Pancreas (tissue), 10 donors: ENCODE measurements around the gene AFAP1L1. TPM values are rescaled to one million over a fixed set of nuclear protein-coding genes. Genes with fewer than 3 reads are reported as not detected.

Experiments used
- ATAC-seq, 4 donors: fragments of 200-7000 bp; cut with Tn5 transposase; one replicate each; pipeline versions ENCODE4 v1.8.0 to v1.9.1; 2020; ENCODE audit warnings: mild to moderate bottlenecking in 4 of 4, moderate library complexity in 4 of 4
- DNase-seq, 6 donors: peaks; one replicate each; pipeline ENCODE4 v3.0.0-alpha.2; 2020
- FAIRE-seq: peaks from 2 replicates; lab custom pipeline; 2012; peaks lifted over from hg19 to GRCh38; lab: Jason Lieb, UNC
- H3K27ac ChIP-seq, 4 donors: fragments of 200-600 bp; sonication (generic); 1 replicate in 3 of 4; 2 replicates in 1 of 4; pipeline versions ENCODE4 v1.5.0 to v1.8.0; 2020
- H3K27me3 ChIP-seq, 4 donors: fragments of 200-600 bp; one replicate each; pipeline ENCODE4 v1.8.0; 2021
- H3K36me3 ChIP-seq, 3 donors: fragments of 200-600 bp; sonication (generic) in 1 of 3; one replicate each; pipeline versions ENCODE4 v1.5.0 to v1.8.0; 2020 to 2021
- H3K4me1 ChIP-seq, 3 donors: fragments of 200-600 bp; one replicate each; pipeline ENCODE4 v1.8.0; 2021
- H3K4me3 ChIP-seq, 4 donors: fragments of 200-600 bp; sonication (generic) in 2 of 4; one replicate each; pipeline versions ENCODE4 v1.5.0 to v1.8.0; 2020 to 2021
- H3K9me3 ChIP-seq, 4 donors: fragments of 200-600 bp; one replicate each; pipeline ENCODE4 v1.8.0; 2021
- CTCF ChIP-seq, 4 donors: fragments of 200-600 bp; sonication (generic) in 3 of 4; IDR thresholded peaks; one replicate each; pipeline versions ENCODE4 v1.5.0 to v1.8.0; 2021; ENCODE audit warnings: antibody characterized with exemption in 4 of 4
- WGBS, 2 donors: extraction: QIAGEN DNeasy Blood & Tissue Kit; methylation state at CpG; one replicate each; pipeline ENCODE4 v1.1.7; 2013; 5-methylcytosine and 5-hydroxymethylcytosine counted together
- intact Hi-C, 3 donors: fragments of 100-400 bp; cut with DNase I; formaldehyde crosslinking; loops; one replicate each; pipeline versions ENCODE4 v1.11.1 to v1.14.2; 2022
- polyA plus RNA-seq, 2 donors: library from polyadenylated mRNA; stranded (reverse); fragments of 200-250 nt; gene quantifications; one replicate each; pipeline ENCODE4 v1.2.3, GENCODE V29; 2013
- total RNA-seq, 6 donors: library from RNA; stranded (reverse); fragmentation: NEBNext Ultra II Directional in 4 of 6; extraction: Animal tissue kit (Norgen Biotek cat#: 25700) in 4 of 6; gene quantifications; one replicate each; pipeline versions ENCODE4 v1.2.1 to v1.2.4, GENCODE V29; 2021 to 2023
- donor health status: healthy with polysubstance abuse.
- donor health status: DM: no; HTN: no; CAD: no; lungs with moderate emphysema.
- donor health status: DM: no; HTN: no; CAD: no.
- donor health status: control.
- donor health status: control.
- donor health status: Bipolar disorder and iron deficiency.
- donor health status: DM: yes; HTN: yes; CAD: no.
- donor health status: DM: no; HTN: no; CAD: no.
- donor health status: DM: no; HTN: no; CAD: no.
- donor health status: DM: yes; HTN: yes; CAD: no.

Gene AFAP1L1
- total and polyA plus RNA-seq, 8 donors, result 0.54 to 2.4 (median 1.2) TPM

GRCh38 chr5:149319174-149319573 is 47.5 kb downstream of the AFAP1L1 start:
- intact Hi-C loops, result loop anchor here in 1 of 3 donors (5.0 to 10.0 kb wide), 2 partner anchors 48 to 116 kb away; no protein-coding TSS in a partner anchor
- no peak for ATAC-seq

GRCh38 chr5:149320791-149321330 is 49.2 kb downstream of the AFAP1L1 start:
- DNase-seq (peak; percentile 86 to 96 (median 90)), ATAC-seq (peak; percentile 94 to 97 (median 96)), FAIRE-seq (peak; percentile 9)
- Histone ChIP-seq H3K27ac (peak overlapping the region; percentile 51 to 68 (median 66)), H3K4me1 (peaks cover 7 to 10% (median 9%) of the 10 kb centered on the region in 3 donors), H3K27me3 (no peaks in the 10 kb centered on the region), H3K4me3 (no peak overlapping the region), H3K9me3 (no peaks in the 10 kb centered on the region), H3K36me3 (no peaks in the 10 kb centered on the region)
- intact Hi-C loops, result no loop called here
- WGBS, 2 donors, result 10 to 11% methylated on average over 4 of the region's 4 CpGs
- TF ChIP-seq CTCF (IDR thresholded peaks at IDR 0.05), result no peak

More at GRCh38 chr5:149319174-149319573, 47.5 kb downstream of the AFAP1L1 start:
- H3K9me3 ChIP-seq, result no peaks in the 10 kb centered on the region
- no peak for FAIRE-seq
- H3K4me3 ChIP-seq, result no peak overlapping the region
- no peak overlapping the region for H3K27ac ChIP-seq
- no peak for TF ChIP-seq CTCF (IDR thresholded peaks at IDR 0.05)
- H3K4me1 ChIP-seq, result peaks cover 7 to 10% (median 9%) of the 10 kb centered on the region in 3 donors
- H3K27me3 ChIP-seq, result no peaks in the 10 kb centered on the region
- DNase-seq, result no peak
- 89 to 94% methylated on average over 3 of the region's 3 CpGs for WGBS, 2 donors
- no peaks in the 10 kb centered on the region for H3K36me3 ChIP-seq

- FAIRE-seq (no peak), DNase-seq (no peak)
- H3K27ac ChIP-seq, result no peak overlapping the region
Observed at GRCh38 chr5:149322518-149322917, 50.9 kb downstream of the AFAP1L1 start.

GRCh38 chr5:149323210-149323609 is 51.6 kb downstream of the AFAP1L1 start:
- H3K27ac ChIP-seq, result no peak overlapping the region

More at GRCh38 chr5:149322518-149322917, 50.9 kb downstream of the AFAP1L1 start:
- H3K36me3 ChIP-seq, result no peaks in the 10 kb centered on the region
- H3K4me3 ChIP-seq, result no peak overlapping the region
- no peak for ATAC-seq
- 80 to 86% methylated on average over 12 of the region's 12 CpGs for WGBS, 2 donors
- peaks cover 7 to 10% (median 9%) of the 10 kb centered on the region in 3 donors for H3K4me1 ChIP-seq
- TF ChIP-seq CTCF (IDR thresholded peaks at IDR 0.05), result no peak
- no peaks in the 10 kb centered on the region for H3K27me3 ChIP-seq
- intact Hi-C loops, result no loop called here
- H3K9me3 ChIP-seq, result no peaks in the 10 kb centered on the region

More at GRCh38 chr5:149323210-149323609, 51.6 kb downstream of the AFAP1L1 start:
- DNase-seq (no peak), FAIRE-seq (no peak), ATAC-seq (no peak)
- intact Hi-C loops, result no loop called here
- Histone ChIP-seq H3K9me3 (no peaks in the 10 kb centered on the region), H3K27me3 (no peaks in the 10 kb centered on the region), H3K4me3 (no peak overlapping the region), H3K4me1 (peaks cover 7 to 10% (median 9%) of the 10 kb centered on the region in 3 donors), H3K36me3 (no peaks in the 10 kb centered on the region)
- TF ChIP-seq CTCF (IDR thresholded peaks at IDR 0.05), result no peak
